Measurements from ENCODE around the gene THBS2. TPM values are rescaled to one million over a fixed set of nuclear protein-coding genes. Genes with fewer than 3 reads are reported as not detected.

THBS2 gene
- total and polyA plus RNA-seq, 3 donors from 2014 or later = 4.8 to 17.9 (median 7.6) TPM

DNA sequence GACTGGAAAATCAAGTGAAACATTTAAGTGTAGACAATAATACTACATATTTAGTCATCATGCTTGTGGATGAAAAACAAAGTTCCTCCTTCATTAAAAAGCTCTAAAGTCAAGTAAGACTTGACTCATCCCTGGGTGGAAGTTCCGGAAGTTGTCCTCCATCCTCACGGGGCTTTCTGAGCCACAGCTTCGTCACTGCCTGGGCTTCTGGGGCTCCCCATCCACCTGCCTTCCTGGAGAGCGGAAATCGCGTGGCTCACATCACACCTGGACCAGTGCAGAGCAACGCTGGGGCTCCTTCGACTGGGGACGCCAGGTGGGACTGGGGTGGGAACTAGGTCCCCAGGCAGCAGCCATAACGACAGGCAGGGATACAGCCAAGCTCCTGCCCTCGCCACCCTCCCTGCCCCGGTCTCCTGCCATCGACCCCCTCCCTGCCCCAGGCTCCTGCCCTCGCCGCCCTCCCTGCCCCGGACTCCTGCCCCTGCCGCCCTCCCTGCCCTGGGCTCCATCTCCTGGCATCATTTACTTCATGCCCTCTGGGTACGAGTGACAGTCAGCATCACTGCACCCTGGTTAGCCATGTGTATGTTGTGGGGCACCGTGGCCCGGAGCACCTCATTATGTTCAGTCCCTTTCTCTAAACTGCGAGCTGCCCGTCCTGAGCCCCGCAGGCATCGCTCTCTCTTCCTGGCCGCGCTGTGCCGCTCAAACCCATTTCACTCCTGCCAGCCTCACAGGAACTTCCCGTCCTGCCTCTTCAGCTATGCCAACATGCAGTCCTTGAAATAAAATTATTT is 12.9 kb downstream of the THBS2 start:
- intact Hi-C loops (cut with DNase I; ENCODE audit: low total_unique reads) = no loop called here
- no peak for TF ChIP-seq POLR2A (IDR thresholded peaks at IDR 0.05)
- TF ChIP-seq, protein P1, sequence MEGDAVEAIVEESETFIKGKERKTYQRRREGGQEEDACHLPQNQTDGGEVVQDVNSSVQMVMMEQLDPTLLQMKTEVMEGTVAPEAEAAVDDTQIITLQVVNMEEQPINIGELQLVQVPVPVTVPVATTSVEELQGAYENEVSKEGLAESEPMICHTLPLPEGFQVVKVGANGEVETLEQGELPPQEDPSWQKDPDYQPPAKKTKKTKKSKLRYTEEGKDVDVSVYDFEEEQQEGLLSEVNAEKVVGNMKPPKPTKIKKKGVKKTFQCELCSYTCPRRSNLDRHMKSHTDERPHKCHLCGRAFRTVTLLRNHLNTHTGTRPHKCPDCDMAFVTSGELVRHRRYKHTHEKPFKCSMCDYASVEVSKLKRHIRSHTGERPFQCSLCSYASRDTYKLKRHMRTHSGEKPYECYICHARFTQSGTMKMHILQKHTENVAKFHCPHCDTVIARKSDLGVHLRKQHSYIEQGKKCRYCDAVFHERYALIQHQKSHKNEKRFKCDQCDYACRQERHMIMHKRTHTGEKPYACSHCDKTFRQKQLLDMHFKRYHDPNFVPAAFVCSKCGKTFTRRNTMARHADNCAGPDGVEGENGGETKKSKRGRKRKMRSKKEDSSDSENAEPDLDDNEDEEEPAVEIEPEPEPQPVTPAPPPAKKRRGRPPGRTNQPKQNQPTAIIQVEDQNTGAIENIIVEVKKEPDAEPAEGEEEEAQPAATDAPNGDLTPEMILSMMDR (IDR thresholded peaks at IDR 0.05) = no peak
- Histone ChIP-seq H3K27me3 (no peaks in the 10 kb centered on the region), H3K27ac (no peak overlapping the region), H3K9me3 (no peaks in the 10 kb centered on the region), H3K36me3 (ENCODE audit: low read depth, missing control alignments) (no peaks in the 10 kb centered on the region), H3K4me1 (no peaks in the 10 kb centered on the region), H3K4me3 (no peak overlapping the region)
- 86 to 94% methylated on average over 28 of the region's 28 CpGs for WGBS, 2 donors
- DNase-seq = no peak

DNA sequence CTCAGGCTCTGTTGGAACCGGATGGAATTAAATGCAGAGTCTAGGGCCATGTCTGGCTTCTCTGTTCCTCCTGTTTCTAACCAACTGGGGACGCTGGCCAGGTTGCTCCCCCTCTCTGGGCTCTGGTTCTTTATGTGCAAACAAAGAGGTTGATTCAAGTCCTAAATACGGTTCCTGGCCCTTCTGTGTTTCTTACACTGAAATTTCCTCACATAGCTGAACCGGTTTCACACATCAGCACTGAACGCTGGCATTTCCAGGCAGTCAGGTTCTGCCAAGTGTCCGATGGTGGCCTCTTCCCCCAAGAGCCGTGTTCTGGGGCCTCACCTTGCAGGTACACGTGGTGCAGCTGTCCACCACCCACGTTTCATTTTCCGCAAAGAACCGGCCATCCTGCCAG is 13.5 kb downstream of the THBS2 start:
- H3K36me3 ChIP-seq (ENCODE audit: low read depth, missing control alignments) = no peaks in the 10 kb centered on the region
- intact Hi-C loops (cut with DNase I; ENCODE audit: low total_unique reads) = no loop called here
- DNase-seq = no peak

DNA sequence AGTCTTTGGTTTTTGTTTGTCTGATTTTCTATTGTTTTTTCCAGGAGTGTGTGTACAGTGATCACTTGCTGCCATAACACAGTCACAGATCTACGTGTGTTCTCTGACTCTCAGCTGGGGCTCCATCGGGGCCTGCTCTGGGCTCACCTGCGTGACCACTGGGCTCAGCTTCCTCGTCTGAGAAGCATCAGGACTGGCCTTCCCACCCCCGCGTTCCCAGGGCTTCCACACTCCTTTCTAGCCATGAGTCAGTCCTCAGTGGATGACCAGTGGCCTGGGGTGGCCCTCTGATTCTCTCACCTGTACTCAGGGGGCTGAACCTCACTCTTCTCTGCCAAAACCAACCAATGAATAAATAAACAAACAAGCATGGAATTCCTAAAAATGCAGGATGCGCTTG is 14.5 kb downstream of the THBS2 start:
- no peaks in the 10 kb centered on the region for H3K9me3 ChIP-seq
- no peak overlapping the region for H3K27ac ChIP-seq
- TF ChIP-seq POLR2A (IDR thresholded peaks at IDR 0.05) = no peak
- TF ChIP-seq, protein P1 (IDR thresholded peaks at IDR 0.05) = no peak
- intact Hi-C loops (cut with DNase I; ENCODE audit: low total_unique reads) = no loop called here
- no peaks in the 10 kb centered on the region for H3K36me3 ChIP-seq (ENCODE audit: low read depth, missing control alignments)
- no peak overlapping the region for H3K4me3 ChIP-seq
- DNase-seq = no peak
- 87 to 88% methylated on average over 7 of the region's 7 CpGs for WGBS, 2 donors
- H3K27me3 ChIP-seq = no peaks in the 10 kb centered on the region
- no peaks in the 10 kb centered on the region for H3K4me1 ChIP-seq

More for the DNA sequence above, 13.5 kb downstream of the THBS2 start:
- H3K4me3 ChIP-seq = no peak overlapping the region
- no peaks in the 10 kb centered on the region for H3K4me1 ChIP-seq
- H3K27me3 ChIP-seq = no peaks in the 10 kb centered on the region
- WGBS, 2 donors = 76 to 88% methylated on average over 11 of the region's 11 CpGs
- no peak overlapping the region for H3K27ac ChIP-seq
- no peak for TF ChIP-seq POLR2A (IDR thresholded peaks at IDR 0.05)
- TF ChIP-seq, protein P1 (IDR thresholded peaks at IDR 0.05) = no peak
- H3K9me3 ChIP-seq = no peaks in the 10 kb centered on the region

DNA sequence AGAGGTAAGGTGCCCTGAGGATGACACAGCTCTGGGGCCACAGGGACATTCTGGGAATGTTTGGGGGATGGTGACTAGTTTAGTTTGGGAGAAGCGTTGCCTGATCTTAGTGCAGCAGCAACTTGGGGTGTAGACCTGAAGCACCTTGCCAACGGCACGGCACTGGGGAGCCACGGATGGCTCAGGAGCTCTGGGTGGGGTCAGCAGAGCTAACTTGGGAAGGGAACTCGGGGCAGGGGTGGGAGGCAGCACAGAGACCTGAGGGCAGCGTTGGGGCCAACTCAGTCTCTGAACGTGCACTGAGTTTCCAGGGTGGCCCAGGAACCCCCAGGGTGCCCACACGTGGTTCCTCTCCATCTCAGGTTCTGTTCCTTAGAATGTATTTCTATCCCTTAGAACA is 14.9 kb downstream of the THBS2 start:
- no peak for DNase-seq
- Histone ChIP-seq H3K9me3 (no peaks in the 10 kb centered on the region), H3K36me3 (ENCODE audit: low read depth, missing control alignments) (no peaks in the 10 kb centered on the region), H3K4me1 (no peaks in the 10 kb centered on the region), H3K27ac (no peak overlapping the region), H3K4me3 (no peak overlapping the region), H3K27me3 (no peaks in the 10 kb centered on the region)
- 83 to 91% methylated on average over 4 to 8 of the region's 8 CpGs for WGBS, 2 donors
- intact Hi-C loops (cut with DNase I; ENCODE audit: low total_unique reads) = no loop called here
- TF ChIP-seq, protein P1 (IDR thresholded peaks at IDR 0.05) = no peak
- TF ChIP-seq POLR2A (IDR thresholded peaks at IDR 0.05) = no peak
